Heart left ventricle (tissue), 16 donors: ENCODE measurements around the gene GRK5. TPM values are rescaled to one million over a fixed set of nuclear protein-coding genes. Genes with fewer than 3 reads are reported as not detected.

Source experiments
- ATAC-seq, 4 donors: fragments of 200-7000 bp; cut with Tn5 transposase; one replicate each; pipeline ENCODE4 v1.9.1; 2020 to 2022; ENCODE audit warnings: moderate library complexity in 4 of 4, mild to moderate bottlenecking in 3 of 4, moderate number of reproducible peaks in 1 of 4
- DNase-seq, 5 donors: peaks; one replicate each; pipeline ENCODE4 v3.0.0-alpha.2; 2020
- H3K27ac ChIP-seq, 12 donors: fragments of 200-600 bp; sonication (generic) in 4 of 12; one replicate each; pipeline versions ENCODE4 v1.5.0 to v1.8.0; 2016 to 2022; ENCODE audit warnings: mild to moderate bottlenecking in 2 of 12
- H3K27me3 ChIP-seq, 9 donors: fragments of 200-600 bp; sonication (generic) in 2 of 9; one replicate each; pipeline versions ENCODE4 v1.5.1 to v1.8.0; 2016 to 2022; ENCODE audit warnings: mild to moderate bottlenecking in 3 of 9
- H3K36me3 ChIP-seq, 9 donors: fragments of 200-600 bp; sonication (generic) in 2 of 9; one replicate each; pipeline versions ENCODE4 v1.5.0 to v1.8.0; 2018 to 2022; ENCODE audit warnings: mild to moderate bottlenecking in 2 of 9
- H3K4me1 ChIP-seq, 12 donors: fragments of 200-600 bp; sonication (generic) in 4 of 12; one replicate each; pipeline versions ENCODE4 v1.5.0 to v1.8.0; 2016 to 2022; ENCODE audit warnings: mild to moderate bottlenecking in 3 of 12
- H3K4me3 ChIP-seq, 12 donors: fragments of 200-600 bp; sonication (generic) in 4 of 12; one replicate each; pipeline versions ENCODE4 v1.5.0 to v1.8.0; 2017 to 2022; ENCODE audit warnings: mild to moderate bottlenecking in 9 of 12, moderate library complexity in 4 of 12
- H3K9me3 ChIP-seq, 12 donors: fragments of 200-600 bp; sonication (generic) in 4 of 12; one replicate each; pipeline versions ENCODE4 v1.5.0 to v1.8.0; 2016 to 2022; ENCODE audit warnings: mild to moderate bottlenecking in 1 of 12
- POLR2A ChIP-seq, 2 donors: fragments of 450-650 bp; IDR thresholded peaks; one replicate each; pipeline ENCODE4 v1.6.1; 2017; ENCODE audit warnings: antibody characterized with exemption in 2 of 2, mild to moderate bottlenecking in 2 of 2, moderate library complexity in 2 of 2
- WGBS, 4 donors: extraction: QIAGEN DNeasy Blood & Tissue Kit in 2 of 4; methylation state at CpG; one replicate each; pipeline versions ENCODE4 v1.1.5 to v1.1.7; 2013 to 2018; 5-methylcytosine and 5-hydroxymethylcytosine counted together
- intact Hi-C, 10 donors: fragments of 100-400 bp; cut with DNase I; formaldehyde crosslinking; loops; one replicate each; pipeline versions ENCODE4 v1.11.1 to v1.14.2; 2022
- polyA plus RNA-seq, 2 donors: library from polyadenylated mRNA; stranded (reverse); fragments of 200-250 nt; gene quantifications; one replicate each; pipeline ENCODE4 v1.2.3, GENCODE V29; 2013
- total RNA-seq, 9 donors: library from RNA; depleted of rRNA in 2 of 9; stranded (reverse); fragments of >200 nt in 2 of 9; fragmentation: NEBNext Ultra II Directional in 3 of 9; extraction: Animal tissue kit (Norgen Biotek cat#: 25700) in 3 of 9; gene quantifications; one replicate each; pipeline versions ENCODE4 v1.1.0 to v1.2.4, GENCODE V29; 2016 to 2023
- TF ChIP-seq, protein P1 (sequence below), 12 donors: fragments of 200-600 bp; sonication (generic) in 4 of 12; IDR thresholded peaks; one replicate each; pipeline versions ENCODE4 v1.5.0 to v1.8.0; 2018 to 2022; ENCODE audit warnings: antibody characterized with exemption in 12 of 12, mild to moderate bottlenecking in 5 of 12
- donor health status: ischemic (EF 13 %, LVEDD 7.1; RV severe dilation, severe dysfunction).
- donor health status: healthy with polysubstance abuse.
- donor health status: DM: no; HTN: yes; CAD: no.
- donor health status: DM: no; HTN: no; CAD: no.
- donor health status: ischemic (EF 25% LVEDD 6.9; RV normal size, moderate dysfunction).
- donor health status: ischemic (EF 25% LVEDD 5.7; RV mildly dilated, moderate dysfunction).
- donor health status: healthy.
- donor health status: DM: yes; HTN: yes; CAD: no.
- donor health status: ischemic (EF 35%, LVEDD 5.7; RV mildly dilated, moderate dysfunction).
- donor health status: nonischemic (EF 11% LVEDD 7.7; RV severe dilation, severe dysfunction).
- donor health status: DM: yes; HTN: yes; CAD: no.
- donor health status: PGD.
- donor health status: ischemic (EF 29% LVEDD 5.4; RV normal size, mild dysfunction).
- donor health status: nonischemic (EF 23%, LVEDD 6.1; RV moderate dilation, normal function).

Gene GRK5
- total and polyA plus RNA-seq, 11 donors = 13.1 to 58.0 (median 30.2) TPM

DNA sequence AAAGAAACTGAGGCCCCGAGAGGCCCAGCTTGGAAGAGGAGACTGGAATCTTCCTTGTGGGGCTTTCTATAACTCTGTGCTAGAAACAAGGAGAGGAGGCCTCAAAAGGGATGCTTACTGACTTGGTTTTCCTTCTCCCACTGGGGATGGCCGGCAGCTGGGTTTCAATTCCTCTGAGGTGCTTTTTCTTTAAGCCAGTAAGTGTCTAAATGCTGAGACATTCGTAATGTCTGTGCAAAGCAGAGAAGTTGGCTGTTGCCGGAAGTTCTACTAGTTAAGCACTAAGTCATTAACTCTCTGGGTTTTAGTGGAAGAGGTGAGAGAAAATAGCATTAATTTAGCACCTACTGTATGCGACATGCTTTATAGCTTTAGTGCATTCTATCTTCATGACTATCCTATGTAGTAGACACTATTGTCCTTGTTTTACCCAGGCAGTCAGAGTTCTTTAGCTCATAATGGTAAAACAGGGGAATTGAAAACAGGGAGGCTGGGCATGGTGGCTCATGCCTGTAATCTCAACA is 199.9 kb downstream of the GRK5 start:
- DNase-seq = peak in 1 of 5 donors; percentile 36
- peak in 1 of 4 donors; percentile 11 for ATAC-seq
- TF ChIP-seq, protein P1, sequence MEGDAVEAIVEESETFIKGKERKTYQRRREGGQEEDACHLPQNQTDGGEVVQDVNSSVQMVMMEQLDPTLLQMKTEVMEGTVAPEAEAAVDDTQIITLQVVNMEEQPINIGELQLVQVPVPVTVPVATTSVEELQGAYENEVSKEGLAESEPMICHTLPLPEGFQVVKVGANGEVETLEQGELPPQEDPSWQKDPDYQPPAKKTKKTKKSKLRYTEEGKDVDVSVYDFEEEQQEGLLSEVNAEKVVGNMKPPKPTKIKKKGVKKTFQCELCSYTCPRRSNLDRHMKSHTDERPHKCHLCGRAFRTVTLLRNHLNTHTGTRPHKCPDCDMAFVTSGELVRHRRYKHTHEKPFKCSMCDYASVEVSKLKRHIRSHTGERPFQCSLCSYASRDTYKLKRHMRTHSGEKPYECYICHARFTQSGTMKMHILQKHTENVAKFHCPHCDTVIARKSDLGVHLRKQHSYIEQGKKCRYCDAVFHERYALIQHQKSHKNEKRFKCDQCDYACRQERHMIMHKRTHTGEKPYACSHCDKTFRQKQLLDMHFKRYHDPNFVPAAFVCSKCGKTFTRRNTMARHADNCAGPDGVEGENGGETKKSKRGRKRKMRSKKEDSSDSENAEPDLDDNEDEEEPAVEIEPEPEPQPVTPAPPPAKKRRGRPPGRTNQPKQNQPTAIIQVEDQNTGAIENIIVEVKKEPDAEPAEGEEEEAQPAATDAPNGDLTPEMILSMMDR (IDR thresholded peaks at IDR 0.05) = no peak
- no peak for TF ChIP-seq POLR2A (IDR thresholded peaks at IDR 0.05)
- no peaks in the 10 kb centered on the region for H3K27me3 ChIP-seq
- H3K4me3 ChIP-seq = no peak overlapping the region
- no peaks in the 10 kb centered on the region for H3K36me3 ChIP-seq
- H3K4me1 ChIP-seq = peaks cover 2 to 88% (median 63%) of the 10 kb centered on the region in 12 donors
- H3K9me3 ChIP-seq = no peaks in the 10 kb centered on the region
- intact Hi-C loops = loop anchor here in 4 of 10 donors (5.0 to 10.0 kb wide), 2 partner anchors 35 to 133 kb away; no protein-coding TSS in a partner anchor
- 67 to 84% (median 78%) methylated on average over 5 of the region's 5 CpGs for WGBS, 4 donors
- peak overlapping the region in 11 of 12 donors; percentile 53 to 91 (median 76) for H3K27ac ChIP-seq

DNA sequence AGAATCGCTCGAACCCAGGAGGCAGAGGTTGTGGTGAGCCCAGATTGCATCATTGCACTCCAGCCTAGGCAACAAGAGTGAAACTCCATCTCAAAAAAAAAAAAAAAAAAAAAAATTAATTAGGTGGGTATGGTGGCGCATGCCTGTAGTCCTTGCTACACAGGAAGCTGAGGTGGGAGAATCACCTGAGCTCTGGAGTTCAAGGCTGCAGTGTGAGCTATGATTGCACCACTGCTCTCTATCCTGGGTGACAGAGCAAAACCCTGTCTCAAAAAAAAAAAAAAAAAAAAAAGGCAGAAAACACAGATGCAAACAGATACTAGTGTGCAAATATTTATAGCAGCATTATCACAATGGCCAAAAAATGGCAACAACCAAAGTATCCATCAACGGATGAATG is 200.7 kb downstream of the GRK5 start:
- intact Hi-C loops = loop anchor here in 4 of 10 donors (5.0 to 10.0 kb wide), 2 partner anchors 36 to 133 kb away; no protein-coding TSS in a partner anchor

DNA sequence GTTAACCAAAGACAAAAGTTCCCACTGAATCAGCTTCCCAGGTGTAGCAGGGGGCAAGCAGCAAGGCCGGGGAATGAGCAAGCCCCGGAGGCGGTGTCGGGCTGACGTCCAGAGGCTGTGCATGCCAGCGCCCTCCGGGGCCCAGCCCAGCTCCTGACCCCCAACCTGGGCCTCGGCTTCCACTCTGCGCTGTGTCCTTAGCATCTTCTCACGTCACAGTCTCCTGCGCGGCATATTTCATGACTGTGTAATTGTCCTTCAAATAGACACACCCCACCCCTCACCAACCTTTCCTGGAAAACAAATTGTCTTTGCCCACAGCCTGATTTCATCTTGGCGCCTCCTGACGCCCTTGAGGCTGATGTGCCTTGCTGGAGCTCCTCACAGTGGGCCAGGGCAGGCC is 201.6 kb downstream of the GRK5 start:
- no peaks in the 10 kb centered on the region for H3K9me3 ChIP-seq
- H3K27me3 ChIP-seq = no peaks in the 10 kb centered on the region
- H3K27ac ChIP-seq = peak overlapping the region; percentile 65 to 89 (median 79)
- no peak overlapping the region for H3K4me3 ChIP-seq
- DNase-seq = peak in 1 of 5 donors; percentile 50
- intact Hi-C loops = loop anchor here in 4 of 10 donors (5.0 to 10.0 kb wide), 2 partner anchors 37 to 134 kb away; no protein-coding TSS in a partner anchor
- H3K4me1 ChIP-seq = peaks cover 5 to 92% (median 78%) of the 10 kb centered on the region in 12 donors
- no peaks in the 10 kb centered on the region for H3K36me3 ChIP-seq
- ATAC-seq = peak in 1 of 4 donors; percentile 31
- WGBS, 4 donors = 72 to 83% (median 81%) methylated on average over 14 of the region's 14 CpGs
- no peak for TF ChIP-seq POLR2A (IDR thresholded peaks at IDR 0.05)
- TF ChIP-seq, protein P1 (IDR thresholded peaks at IDR 0.05) = no peak

More for the DNA sequence above, 200.7 kb downstream of the GRK5 start:
- TF ChIP-seq, protein P1 (IDR thresholded peaks at IDR 0.05) = no peak
- TF ChIP-seq POLR2A (IDR thresholded peaks at IDR 0.05) = no peak
- DNase-seq (peak in 1 of 5 donors; percentile 18), ATAC-seq (no peak)
- 82 to 87% (median 86%) methylated on average over 4 of the region's 4 CpGs for WGBS, 4 donors
- Histone ChIP-seq H3K9me3 (no peaks in the 10 kb centered on the region), H3K27ac (peak overlapping the region in 10 of 12 donors; percentile 65 to 91 (median 80)), H3K27me3 (no peaks in the 10 kb centered on the region), H3K36me3 (no peaks in the 10 kb centered on the region), H3K4me1 (peaks cover 5 to 90% (median 71%) of the 10 kb centered on the region in 12 donors), H3K4me3 (no peak overlapping the region)

DNA sequence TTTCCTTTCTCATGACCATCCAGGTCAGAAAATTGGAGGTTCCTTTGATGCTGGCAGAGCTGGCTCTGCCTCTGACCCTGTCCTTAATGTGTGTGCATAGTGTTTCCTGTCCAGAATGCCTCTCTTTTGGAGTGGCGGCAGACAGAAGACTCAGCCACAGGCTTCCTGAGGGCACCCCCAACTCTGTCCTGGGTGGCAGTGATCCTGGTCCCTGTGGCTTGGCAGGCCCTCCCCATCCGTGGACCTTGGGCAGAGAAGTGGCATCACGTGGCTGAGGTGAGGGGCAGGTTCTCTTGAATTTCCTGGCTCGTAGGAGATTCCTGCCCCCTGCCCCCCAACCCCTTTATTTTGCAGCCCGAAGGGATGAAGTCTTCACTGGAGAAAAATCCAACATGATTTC is 202.0 kb downstream of the GRK5 start:
- Histone ChIP-seq H3K27me3 (no peaks in the 10 kb centered on the region), H3K4me3 (no peak overlapping the region), H3K27ac (peak overlapping the region; percentile 65 to 89 (median 79)), H3K4me1 (peaks cover 5 to 94% (median 80%) of the 10 kb centered on the region in 12 donors), H3K9me3 (no peaks in the 10 kb centered on the region), H3K36me3 (no peaks in the 10 kb centered on the region)
- intact Hi-C loops = loop anchor here in 4 of 10 donors (5.0 to 10.0 kb wide), 2 partner anchors 37 to 135 kb away; no protein-coding TSS in a partner anchor
- ATAC-seq (no peak), DNase-seq (peak in 1 of 5 donors; percentile 22)
- TF ChIP-seq, protein P1 (IDR thresholded peaks at IDR 0.05) = no peak
- TF ChIP-seq POLR2A (IDR thresholded peaks at IDR 0.05) = no peak
- 63 to 83% (median 68%) methylated on average over 1 to 5 of the region's 5 CpGs for WGBS, 4 donors
